Activated naive CD4-positive, alpha-beta T cell treated with anti-CD3 and anti-CD28 coated beads for 36 hours (primary cell): ENCODE data around the gene PPARD. TPM values are rescaled to one million over a fixed set of nuclear protein-coding genes. Genes with fewer than 3 reads are reported as not detected.
A peak's percentile ranks its signal among the peaks of the same experiment; 100 is the strongest.

ENCODE experiments used
- CTCF ChIA-PET: fragments of 350-600 bp; sonication (Branson Sonifier 250); formaldehyde crosslinking; loops from one replicate; lab custom pipeline; 2021; ENCODE audit warnings: antibody characterized with exemption; lab: Charles Lee
- DNase-seq: peaks from one replicate; pipeline ENCODE4 v3.0.0-alpha.2; 2020
- H3K27ac Mint-ChIP-seq: one replicate; pipeline ENCODE4 v1.8.0; 2021; ENCODE audit warnings: mild to moderate bottlenecking, mixed read lengths
- H3K27me3 Mint-ChIP-seq: one replicate; pipeline ENCODE4 v1.8.0; 2021; ENCODE audit warnings: low read depth, mixed read lengths
- H3K36me3 Mint-ChIP-seq: one replicate; pipeline ENCODE4 v1.8.0; 2021; ENCODE audit warnings: low read depth, mixed read lengths
- H3K4me1 Mint-ChIP-seq: one replicate; pipeline ENCODE4 v1.8.0; 2021; ENCODE audit warnings: low read depth, mixed read lengths
- H3K4me3 Mint-ChIP-seq: one replicate; pipeline ENCODE4 v1.8.0; 2021; ENCODE audit warnings: mild to moderate bottlenecking, moderate library complexity, mixed read lengths
- H3K9me3 Mint-ChIP-seq: one replicate; pipeline ENCODE4 v1.8.0; 2021; ENCODE audit warnings: mixed read lengths
- intact Hi-C: fragments of 100-400 bp; cut with micrococcal nuclease; formaldehyde crosslinking; loops from one replicate; pipeline ENCODE4 v1.15.1; 2023
- total RNA-seq, 2 experiments: library from RNA; stranded (reverse); gene quantifications; one replicate each; pipeline ENCODE4 v1.2.3, GENCODE V29; 2021

PPARD gene
- total RNA-seq, 2 experiments from 2014 or later: 10.8 to 11.2 TPM

DNA sequence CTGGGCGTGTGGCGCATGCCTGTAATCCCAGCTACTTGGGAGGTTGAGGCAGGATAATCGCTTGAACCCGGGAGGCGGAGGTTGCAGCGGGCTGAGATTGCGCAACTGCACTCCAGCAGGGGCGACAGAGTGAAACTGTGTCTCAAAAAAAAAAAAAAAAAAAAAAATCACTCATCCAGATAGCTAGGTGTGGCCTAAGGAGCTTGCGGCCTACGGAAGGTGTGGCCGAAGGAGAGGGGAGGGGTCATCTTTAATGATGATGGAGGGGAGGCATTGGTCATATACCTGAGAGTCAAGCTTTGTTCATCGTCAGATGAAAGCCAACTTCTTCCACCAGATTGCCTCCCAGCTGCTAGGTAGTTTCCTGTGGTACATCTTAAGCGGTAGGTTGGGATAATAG is 801 bp upstream of the PPARD start:
- no peaks in the 10 kb centered on the region for H3K27me3 Mint-ChIP-seq
- H3K4me1 Mint-ChIP-seq: peaks cover 38% of the 10 kb centered on the region
- no peaks in the 10 kb centered on the region for H3K9me3 Mint-ChIP-seq
- CTCF ChIA-PET: interaction anchor here (0.6 to 6.7 kb wide), 23 partner anchors 9 to 1289 kb away, joined by 3 to 132 read pairs (median 3); partner anchors contain the start of genes DEF6, FANCE and RPL10A
- DNase-seq: no peak
- intact Hi-C loops: loop anchor here (10.0 kb wide), 1 partner anchor 213 kb away; no protein-coding TSS in a partner anchor
- H3K4me3 Mint-ChIP-seq: no peak overlapping the region
- H3K36me3 Mint-ChIP-seq: no peaks in the 10 kb centered on the region
- no peak overlapping the region for H3K27ac Mint-ChIP-seq

DNA sequence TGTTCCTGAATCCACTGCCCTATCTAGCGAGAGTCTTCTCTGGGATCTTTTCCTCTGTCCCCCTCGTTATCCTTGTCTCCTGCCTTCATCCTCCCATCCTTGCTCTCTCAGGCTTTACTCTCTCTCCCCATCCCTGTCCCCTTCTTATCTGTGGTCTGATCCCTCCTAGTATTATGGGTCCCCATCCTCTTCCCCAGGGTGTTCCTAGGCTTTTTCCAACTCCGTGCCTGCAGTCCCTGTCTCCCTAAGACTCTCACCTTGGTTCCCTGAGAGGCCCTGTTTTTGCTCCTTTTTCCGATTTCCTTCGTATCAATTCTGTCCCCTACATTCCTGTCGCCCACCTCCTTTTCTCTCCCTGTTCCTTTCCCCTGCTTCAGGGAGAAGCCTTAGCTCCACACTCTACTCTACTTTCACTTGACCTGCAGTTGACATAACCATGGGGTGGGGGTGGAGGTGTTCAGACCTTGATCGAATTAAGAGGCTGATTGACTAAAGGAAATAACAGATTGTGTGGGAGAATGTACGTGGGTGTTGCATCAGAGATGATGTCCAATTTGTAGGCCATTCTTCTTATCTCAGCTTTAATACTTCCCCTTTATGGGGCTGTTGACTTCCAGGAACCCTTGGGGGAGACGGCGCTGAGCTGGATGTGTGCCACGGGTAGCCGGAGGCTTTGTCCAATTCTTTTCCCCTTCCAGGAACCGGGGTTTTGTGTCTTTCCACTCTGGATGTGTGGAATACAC is 905 bp downstream of the PPARD start:
- no peaks in the 10 kb centered on the region for H3K27me3 Mint-ChIP-seq
- intact Hi-C loops: loop anchor here (2.0 to 10.0 kb wide), 4 partner anchors 26 to 394 kb away; partner anchors contain the start of gene ARMC12
- no peak for DNase-seq
- CTCF ChIA-PET: interaction anchor here (0.5 to 6.7 kb wide), 10 partner anchors 13 to 125 kb away, joined by 3 to 132 read pairs (median 4); partner anchors contain the start of genes DEF6, FANCE and RPL10A
- peaks cover 41% of the 10 kb centered on the region for H3K4me1 Mint-ChIP-seq
- peak overlapping the region; percentile 97 for H3K4me3 Mint-ChIP-seq
- H3K36me3 Mint-ChIP-seq: peaks cover 3% of the 10 kb centered on the region
- H3K9me3 Mint-ChIP-seq: no peaks in the 10 kb centered on the region
- H3K27ac Mint-ChIP-seq: peak overlapping the region; percentile 87

DNA sequence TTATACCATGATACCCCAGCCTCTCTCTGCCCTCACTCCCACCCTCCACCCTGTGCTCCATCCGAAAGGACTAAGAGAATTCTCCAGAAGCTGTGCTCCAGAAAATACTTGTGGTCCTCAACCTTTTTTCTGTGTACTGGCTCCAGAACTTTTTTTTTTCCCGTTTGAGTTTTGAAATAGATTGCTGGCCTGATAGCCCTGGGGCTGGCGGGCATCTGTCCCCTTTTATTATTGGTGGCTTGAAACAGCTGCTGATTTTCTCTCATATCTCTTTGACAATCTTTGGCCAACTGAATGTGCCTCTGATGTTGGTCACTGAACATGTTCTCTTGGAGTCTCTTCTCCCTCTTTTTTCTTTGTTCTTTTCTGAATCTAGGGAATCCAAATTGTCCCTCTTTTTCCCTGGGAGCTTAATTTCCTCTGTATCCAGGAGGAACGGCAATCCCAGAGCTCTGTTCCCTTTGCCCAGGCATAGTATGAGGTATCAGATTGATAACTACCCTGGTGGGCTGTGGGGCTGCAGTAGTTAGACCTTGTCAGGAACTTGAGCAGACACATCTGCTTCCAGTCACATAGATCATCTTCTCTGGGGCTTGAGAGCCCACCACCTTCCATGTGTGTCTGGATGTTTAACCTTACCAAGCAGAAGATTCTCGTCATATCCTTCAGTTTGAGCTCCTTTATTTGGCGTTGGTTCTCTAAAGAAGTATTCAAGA is 1.6 kb downstream of the PPARD start:
- Mint-ChIP-seq H3K4me1 (peaks cover 47% of the 10 kb centered on the region), H3K27ac (peak overlapping the region; percentile 87), H3K9me3 (no peaks in the 10 kb centered on the region), H3K4me3 (peak overlapping the region; percentile 97), H3K27me3 (no peaks in the 10 kb centered on the region), H3K36me3 (peaks cover 8% of the 10 kb centered on the region)
- CTCF ChIA-PET: interaction anchor here (0.5 to 6.7 kb wide), 8 partner anchors 12 to 124 kb away, joined by 3 to 132 read pairs (median 3); partner anchors contain the start of genes DEF6, FANCE and RPL10A
- DNase-seq: no peak
- intact Hi-C loops: loop anchor here (2.0 to 10.0 kb wide), 4 partner anchors 25 to 393 kb away; partner anchors contain the start of gene ARMC12

DNA sequence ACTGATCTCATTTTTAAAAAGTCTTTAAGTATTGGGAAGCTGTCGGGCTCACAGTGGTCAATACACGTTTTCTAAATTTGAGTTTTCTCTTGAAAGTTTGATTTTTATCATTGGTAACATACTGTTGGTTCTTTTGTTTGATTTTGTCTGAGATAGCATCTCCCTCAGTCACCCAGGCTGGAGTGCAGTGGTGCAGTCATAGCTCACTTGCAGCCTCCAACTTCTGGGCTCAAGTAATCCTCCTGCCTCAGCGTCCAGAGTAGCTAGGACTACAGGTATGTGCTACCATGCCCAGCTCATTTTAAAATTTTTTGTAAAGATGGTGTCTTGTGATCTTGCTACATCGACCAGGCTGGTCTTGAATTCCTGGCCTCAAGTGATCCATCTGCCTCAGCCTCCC is 9.1 kb downstream of the PPARD start:
- intact Hi-C loops: no loop called here
- H3K9me3 Mint-ChIP-seq: no peaks in the 10 kb centered on the region
- H3K36me3 Mint-ChIP-seq: peaks cover 28% of the 10 kb centered on the region
- peaks cover 49% of the 10 kb centered on the region for H3K4me1 Mint-ChIP-seq
- H3K27ac Mint-ChIP-seq: no peak overlapping the region
- H3K27me3 Mint-ChIP-seq: no peaks in the 10 kb centered on the region
- no peak for DNase-seq
- CTCF ChIA-PET: no interaction called here
- H3K4me3 Mint-ChIP-seq: no peak overlapping the region

DNA sequence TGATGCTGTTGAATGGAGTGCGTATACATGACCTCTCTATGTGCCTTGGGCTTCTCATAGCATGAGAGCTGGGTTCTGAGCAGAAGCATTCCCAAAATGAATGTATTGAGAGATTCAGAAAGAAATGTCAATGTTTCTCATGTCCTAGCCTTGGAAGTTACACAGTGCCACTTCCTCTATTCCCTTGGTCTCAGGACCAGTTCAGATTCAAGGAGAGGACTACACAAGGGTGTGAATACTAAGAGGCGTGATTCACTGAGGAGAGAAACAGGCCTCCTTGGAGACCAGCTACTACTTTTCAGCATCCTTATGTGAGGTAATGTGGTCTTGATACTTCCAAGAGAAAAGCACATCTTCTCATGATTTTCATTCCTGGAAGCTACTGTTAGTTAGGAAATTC is 10.4 kb downstream of the PPARD start:
- no peak for DNase-seq
- peaks cover 45% of the 10 kb centered on the region for H3K4me1 Mint-ChIP-seq
- CTCF ChIA-PET: interaction anchor here (0.7 kb wide), 1 partner anchor 97 kb away, joined by 3 read pairs; no protein-coding TSS in a partner anchor
- no peaks in the 10 kb centered on the region for H3K27me3 Mint-ChIP-seq
- peaks cover 30% of the 10 kb centered on the region for H3K36me3 Mint-ChIP-seq
- H3K4me3 Mint-ChIP-seq: no peak overlapping the region
- intact Hi-C loops: no loop called here
- no peaks in the 10 kb centered on the region for H3K9me3 Mint-ChIP-seq
- no peak overlapping the region for H3K27ac Mint-ChIP-seq

DNA sequence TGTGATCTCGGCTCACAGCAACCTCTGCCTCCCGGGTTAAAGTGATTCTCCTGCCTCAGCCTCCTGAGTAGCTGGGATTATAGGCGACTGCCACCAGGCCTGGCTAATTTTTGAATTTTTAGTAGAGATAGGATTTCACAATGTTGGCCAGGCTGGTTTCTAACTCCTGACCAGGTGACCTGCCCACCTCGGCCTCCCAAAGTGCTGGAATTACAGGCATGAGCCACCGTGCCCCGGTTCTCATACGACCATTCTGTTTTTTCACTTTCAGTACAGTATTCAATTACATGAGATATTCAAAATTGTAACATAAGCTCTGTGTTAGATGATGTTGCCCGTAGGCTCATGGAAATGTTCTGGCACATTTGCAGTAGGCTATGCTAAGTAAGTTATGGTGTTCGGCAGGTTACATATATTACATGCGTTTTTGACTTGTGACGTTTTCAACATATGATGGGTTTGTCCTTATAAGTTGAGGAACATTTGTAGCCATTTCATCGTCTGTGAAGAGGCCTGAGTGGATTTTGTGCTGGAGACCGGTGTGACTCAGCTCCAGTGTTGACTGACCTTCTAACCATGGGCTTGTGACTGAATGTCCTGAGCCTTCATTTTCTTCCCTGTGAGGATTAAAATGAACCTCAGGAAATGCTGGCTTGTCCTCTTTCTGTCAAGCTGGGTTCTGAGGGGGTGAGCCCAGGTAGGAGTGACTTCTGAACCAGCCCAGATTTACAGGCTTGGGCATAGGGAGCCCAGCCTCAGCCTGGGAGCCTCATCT is 12.2 kb downstream of the PPARD start:
- peaks cover 44% of the 10 kb centered on the region for H3K4me1 Mint-ChIP-seq
- intact Hi-C loops: no loop called here
- CTCF ChIA-PET: interaction anchor here (0.6 to 1.5 kb wide), 3 partner anchors 13 to 198 kb away, joined by 3 to 4 read pairs (median 3); no protein-coding TSS in a partner anchor
- no peak overlapping the region for H3K4me3 Mint-ChIP-seq
- DNase-seq: no peak
- peak overlapping the region; percentile 26 for H3K27ac Mint-ChIP-seq
- H3K9me3 Mint-ChIP-seq: no peaks in the 10 kb centered on the region
- peaks cover 20% of the 10 kb centered on the region for H3K36me3 Mint-ChIP-seq
- no peaks in the 10 kb centered on the region for H3K27me3 Mint-ChIP-seq

DNA sequence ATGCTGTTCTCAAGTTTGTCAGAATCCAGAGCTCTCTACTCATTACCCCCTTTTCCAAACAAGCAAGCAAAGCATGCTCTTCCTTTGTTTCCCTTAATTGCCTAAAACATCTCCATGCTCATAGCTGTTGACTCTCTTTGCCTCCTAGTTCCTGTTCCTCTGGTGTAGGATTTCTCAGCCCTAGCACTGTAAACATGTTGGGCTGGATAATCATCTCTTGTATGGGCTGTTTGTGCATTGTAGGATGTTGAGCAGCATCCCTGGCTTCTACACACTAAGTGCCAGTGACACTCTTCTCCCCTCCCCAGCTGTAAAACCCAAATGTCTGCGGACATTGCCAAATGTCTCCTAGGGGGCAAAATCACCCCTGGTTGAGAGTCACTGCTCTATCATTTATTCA is 14.0 kb downstream of the PPARD start:
- CTCF ChIA-PET: interaction anchor here (1.0 to 1.1 kb wide), 2 partner anchors 13 to 93 kb away, joined by 3 read pairs; no protein-coding TSS in a partner anchor
- Mint-ChIP-seq H3K27me3 (no peaks in the 10 kb centered on the region), H3K4me1 (peaks cover 42% of the 10 kb centered on the region), H3K4me3 (no peak overlapping the region), H3K27ac (no peak overlapping the region), H3K36me3 (peaks cover 11% of the 10 kb centered on the region), H3K9me3 (no peaks in the 10 kb centered on the region)
- no peak for DNase-seq
- intact Hi-C loops: no loop called here

DNA sequence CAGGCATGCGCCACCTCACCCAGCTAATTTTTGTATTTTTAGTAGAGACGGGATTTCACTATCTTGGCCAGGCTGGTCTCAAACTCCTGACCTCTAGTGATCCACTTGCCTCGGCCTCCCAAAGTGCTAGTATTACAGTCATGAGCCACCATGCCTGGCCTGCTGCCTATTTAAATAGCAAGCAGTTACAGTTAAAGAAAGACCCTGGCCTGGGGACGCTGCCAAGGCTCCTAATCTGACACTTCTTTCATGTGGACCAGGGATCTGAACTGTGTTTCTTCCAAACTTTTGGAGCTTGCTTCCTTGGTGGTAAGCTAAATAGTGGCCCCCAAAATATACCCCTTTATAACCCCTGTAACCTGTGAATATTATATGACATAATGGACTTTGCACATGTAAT is 15.3 kb downstream of the PPARD start:
- no peak for DNase-seq
- CTCF ChIA-PET: interaction anchor here (0.9 to 1.2 kb wide), 2 partner anchors 30 to 92 kb away, joined by 4 read pairs; no protein-coding TSS in a partner anchor
- no peak overlapping the region for H3K27ac Mint-ChIP-seq

DNA sequence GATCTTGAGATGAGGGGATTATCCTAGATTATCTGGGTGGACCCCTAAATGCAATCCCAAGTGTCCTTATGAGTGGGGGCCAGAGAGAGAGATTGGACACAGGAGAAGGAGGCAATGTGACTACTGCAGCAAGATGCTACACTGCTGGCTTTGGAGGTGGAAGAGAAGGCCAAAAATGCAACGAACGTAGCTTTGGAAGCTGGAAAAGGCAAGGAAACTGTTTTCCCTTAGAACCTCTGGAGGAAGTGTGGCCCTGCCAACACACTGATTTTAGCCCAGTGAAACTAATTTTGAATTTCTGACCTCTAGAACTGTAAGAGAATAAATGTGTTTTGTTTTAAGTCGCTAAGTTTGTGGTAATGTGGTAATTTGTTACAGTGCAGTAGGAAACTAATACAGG is 15.7 kb downstream of the PPARD start:
- Mint-ChIP-seq H3K4me3 (no peak overlapping the region), H3K27ac (no peak overlapping the region), H3K9me3 (no peaks in the 10 kb centered on the region), H3K36me3 (peaks cover 7% of the 10 kb centered on the region), H3K4me1 (peaks cover 44% of the 10 kb centered on the region), H3K27me3 (no peaks in the 10 kb centered on the region)
- intact Hi-C loops: no loop called here
- no peak for DNase-seq
- CTCF ChIA-PET: interaction anchor here (1.2 kb wide), 1 partner anchor 91 kb away, joined by 4 read pairs; no protein-coding TSS in a partner anchor

More for the DNA sequence above, 15.3 kb downstream of the PPARD start:
- peaks cover 45% of the 10 kb centered on the region for H3K4me1 Mint-ChIP-seq
- no peaks in the 10 kb centered on the region for H3K27me3 Mint-ChIP-seq
- intact Hi-C loops: no loop called here
- no peak overlapping the region for H3K4me3 Mint-ChIP-seq
- H3K9me3 Mint-ChIP-seq: no peaks in the 10 kb centered on the region
- peaks cover 9% of the 10 kb centered on the region for H3K36me3 Mint-ChIP-seq

DNA sequence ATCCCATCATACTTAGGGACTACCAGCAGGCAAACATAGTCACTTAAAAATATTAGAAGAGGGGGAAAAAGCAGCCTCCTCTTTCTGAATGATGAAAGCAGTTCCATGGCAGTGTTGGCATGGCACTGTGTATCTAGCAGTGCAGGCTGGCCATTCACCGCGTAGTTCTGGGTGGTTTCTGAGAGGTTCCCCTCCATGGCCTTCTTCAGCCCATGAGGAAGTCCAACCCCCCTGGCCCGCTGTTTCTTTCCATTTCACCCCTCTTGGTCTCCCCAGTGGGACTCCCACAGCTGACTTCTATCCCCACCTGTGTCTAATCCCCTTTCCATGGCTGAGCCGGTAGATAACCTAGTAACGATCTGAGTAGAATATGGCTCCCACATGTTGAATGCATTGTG is 17.0 kb downstream of the PPARD start:
- CTCF ChIA-PET: no interaction called here
- Mint-ChIP-seq H3K9me3 (no peaks in the 10 kb centered on the region), H3K27me3 (no peaks in the 10 kb centered on the region), H3K4me3 (no peak overlapping the region), H3K27ac (no peak overlapping the region), H3K36me3 (peaks cover 5% of the 10 kb centered on the region), H3K4me1 (peaks cover 44% of the 10 kb centered on the region)
- intact Hi-C loops: no loop called here
- no peak for DNase-seq

DNA sequence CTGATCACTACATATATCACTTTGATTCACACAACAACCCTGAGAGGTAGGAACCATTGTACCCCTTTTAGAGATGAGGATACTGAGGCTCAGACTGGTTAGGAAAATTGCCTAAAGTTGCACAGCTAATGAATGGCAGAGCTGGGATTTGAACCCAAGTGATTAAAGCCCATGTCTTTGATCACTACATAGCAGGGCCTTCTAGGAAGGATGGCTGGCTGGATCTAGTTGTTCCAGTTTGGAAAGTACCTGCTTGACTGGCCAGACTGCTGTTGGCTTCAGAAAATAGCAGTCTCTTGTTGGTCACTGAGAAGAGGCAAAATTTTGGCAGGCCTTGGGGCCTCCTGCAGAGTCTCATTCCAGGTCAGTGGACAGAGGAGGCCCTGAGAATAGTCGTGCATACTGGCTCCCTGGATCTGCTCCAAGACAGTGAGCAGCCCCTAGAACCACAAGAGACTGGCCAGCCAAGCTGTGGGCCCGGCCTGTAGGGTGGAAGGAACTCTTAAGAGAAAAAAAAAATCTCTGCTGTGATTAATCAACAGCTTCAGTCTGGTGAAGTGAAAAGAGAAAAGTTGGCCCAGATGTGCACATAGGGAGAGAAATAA is 17.5 kb downstream of the PPARD start:
- Mint-ChIP-seq H3K9me3 (no peaks in the 10 kb centered on the region), H3K36me3 (peaks cover 3% of the 10 kb centered on the region), H3K4me3 (no peak overlapping the region), H3K27ac (no peak overlapping the region), H3K4me1 (peaks cover 40% of the 10 kb centered on the region), H3K27me3 (no peaks in the 10 kb centered on the region)
- CTCF ChIA-PET: no interaction called here
- DNase-seq: no peak
- intact Hi-C loops: no loop called here
